Measurements from ENCODE around the gene BRIP1.

DNA sequence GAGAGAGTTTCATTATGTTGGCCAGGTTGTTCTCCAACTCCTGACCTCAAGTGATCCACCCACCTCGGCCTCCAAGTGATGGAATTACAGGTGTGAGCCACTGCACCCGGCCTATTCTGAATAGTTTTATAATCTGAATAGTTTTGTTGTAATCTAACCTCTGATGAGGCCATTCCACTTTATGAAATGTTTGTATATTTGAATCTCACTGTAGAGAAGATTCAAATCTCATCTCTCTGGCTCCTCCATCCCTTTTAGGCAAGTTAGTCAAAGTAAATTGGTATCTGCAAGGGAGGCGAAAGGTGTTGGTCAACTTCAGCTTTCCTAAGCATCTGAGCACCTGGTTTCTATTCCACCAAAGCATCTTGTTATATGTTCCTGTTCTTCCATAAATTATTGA lies 131.2 kb downstream of the BRIP1 start:
- TF ChIP-seq, protein P1, sequence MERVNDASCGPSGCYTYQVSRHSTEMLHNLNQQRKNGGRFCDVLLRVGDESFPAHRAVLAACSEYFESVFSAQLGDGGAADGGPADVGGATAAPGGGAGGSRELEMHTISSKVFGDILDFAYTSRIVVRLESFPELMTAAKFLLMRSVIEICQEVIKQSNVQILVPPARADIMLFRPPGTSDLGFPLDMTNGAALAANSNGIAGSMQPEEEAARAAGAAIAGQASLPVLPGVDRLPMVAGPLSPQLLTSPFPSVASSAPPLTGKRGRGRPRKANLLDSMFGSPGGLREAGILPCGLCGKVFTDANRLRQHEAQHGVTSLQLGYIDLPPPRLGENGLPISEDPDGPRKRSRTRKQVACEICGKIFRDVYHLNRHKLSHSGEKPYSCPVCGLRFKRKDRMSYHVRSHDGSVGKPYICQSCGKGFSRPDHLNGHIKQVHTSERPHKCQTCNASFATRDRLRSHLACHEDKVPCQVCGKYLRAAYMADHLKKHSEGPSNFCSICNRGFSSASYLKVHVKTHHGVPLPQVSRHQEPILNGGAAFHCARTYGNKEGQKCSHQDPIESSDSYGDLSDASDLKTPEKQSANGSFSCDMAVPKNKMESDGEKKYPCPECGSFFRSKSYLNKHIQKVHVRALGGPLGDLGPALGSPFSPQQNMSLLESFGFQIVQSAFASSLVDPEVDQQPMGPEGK (CRISPR knock-in tag; IDR thresholded peaks at IDR 0.05; ENCODE audit: borderline replicate concordance): no peak
- no peak for TF ChIP-seq ARNTL (CRISPR knock-in tag; IDR thresholded peaks at IDR 0.05; ENCODE audit: borderline replicate concordance, low read depth)
- no peak for TF ChIP-seq SNAI2 (CRISPR knock-in tag; IDR thresholded peaks at IDR 0.05)
- no peak for TF ChIP-seq ESRRG (CRISPR knock-in tag; IDR thresholded peaks at IDR 0.05)
- no peak for TF ChIP-seq ISL1 (CRISPR knock-in tag; IDR thresholded peaks at IDR 0.05)
- TF ChIP-seq, protein P2, sequence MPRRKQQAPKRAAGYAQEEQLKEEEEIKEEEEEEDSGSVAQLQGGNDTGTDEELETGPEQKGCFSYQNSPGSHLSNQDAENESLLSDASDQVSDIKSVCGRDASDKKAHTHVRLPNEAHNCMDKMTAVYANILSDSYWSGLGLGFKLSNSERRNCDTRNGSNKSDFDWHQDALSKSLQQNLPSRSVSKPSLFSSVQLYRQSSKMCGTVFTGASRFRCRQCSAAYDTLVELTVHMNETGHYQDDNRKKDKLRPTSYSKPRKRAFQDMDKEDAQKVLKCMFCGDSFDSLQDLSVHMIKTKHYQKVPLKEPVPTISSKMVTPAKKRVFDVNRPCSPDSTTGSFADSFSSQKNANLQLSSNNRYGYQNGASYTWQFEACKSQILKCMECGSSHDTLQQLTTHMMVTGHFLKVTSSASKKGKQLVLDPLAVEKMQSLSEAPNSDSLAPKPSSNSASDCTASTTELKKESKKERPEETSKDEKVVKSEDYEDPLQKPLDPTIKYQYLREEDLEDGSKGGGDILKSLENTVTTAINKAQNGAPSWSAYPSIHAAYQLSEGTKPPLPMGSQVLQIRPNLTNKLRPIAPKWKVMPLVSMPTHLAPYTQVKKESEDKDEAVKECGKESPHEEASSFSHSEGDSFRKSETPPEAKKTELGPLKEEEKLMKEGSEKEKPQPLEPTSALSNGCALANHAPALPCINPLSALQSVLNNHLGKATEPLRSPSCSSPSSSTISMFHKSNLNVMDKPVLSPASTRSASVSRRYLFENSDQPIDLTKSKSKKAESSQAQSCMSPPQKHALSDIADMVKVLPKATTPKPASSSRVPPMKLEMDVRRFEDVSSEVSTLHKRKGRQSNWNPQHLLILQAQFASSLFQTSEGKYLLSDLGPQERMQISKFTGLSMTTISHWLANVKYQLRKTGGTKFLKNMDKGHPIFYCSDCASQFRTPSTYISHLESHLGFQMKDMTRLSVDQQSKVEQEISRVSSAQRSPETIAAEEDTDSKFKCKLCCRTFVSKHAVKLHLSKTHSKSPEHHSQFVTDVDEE (CRISPR knock-in tag; IDR thresholded peaks at IDR 0.05): no peak

All from SK-N-SH treated with all-trans-retinoic acid at 6 μM for 48 hours (cell line).